Uterus (tissue), 2 donors: ENCODE measurements around the gene SUSD3.

Experiments used
- CTCF ChIP-seq, 4 experiments: fragments of 200-600 bp in 2 of 4; fragments of 450-650 bp in 2 of 4; sonication (generic) in 2 of 4; IDR thresholded peaks; one replicate each; pipeline ENCODE4 v1.5.1; 2016 to 2019; ENCODE audit warnings: antibody characterized with exemption in 4 of 4, mild to moderate bottlenecking in 2 of 4, moderate library complexity in 1 of 4
- POLR2A ChIP-seq, 2 donors: fragments of 450-650 bp; IDR thresholded peaks; one replicate each; pipeline ENCODE4 v1.6.1; 2016; ENCODE audit warnings: antibody characterized with exemption in 2 of 2, mild to moderate bottlenecking in 1 of 2, moderate library complexity in 1 of 2

- TF ChIP-seq CTCF (IDR thresholded peaks at IDR 0.05): no peak
- no peak for TF ChIP-seq POLR2A (IDR thresholded peaks at IDR 0.05)
These were observed 75.1 kb downstream of the SUSD3 start for GRCh38 chr9:93133681-93134014.
